Neuronal stem cell (in vitro differentiated cells): ENCODE results near the gene LIX1L.

Source experiments
- DNase-seq: peaks from one replicate; pipeline ENCODE4 v3.0.0-alpha.2; 2013; ENCODE audit warnings: low spot score
- H2AFZ ChIP-seq: one replicate; pipeline ENCODE4 v1.6.1; 2013; ENCODE audit warnings: mild to moderate bottlenecking, low read length, inconsistent platforms
- H2AK5ac ChIP-seq: 2 replicates; pipeline ENCODE4 v1.6.1; 2013; ENCODE audit warnings: low read depth, mild to moderate bottlenecking, inconsistent platforms, low read length, moderate library complexity, mixed read lengths
- H2BK120ac ChIP-seq: 2 replicates; pipeline ENCODE4 v1.6.1; 2013; ENCODE audit warnings: low read depth, mild to moderate bottlenecking, inconsistent platforms, low read length, moderate library complexity, mixed read lengths
- H2BK12ac ChIP-seq: one replicate; pipeline ENCODE4 v1.6.1; 2013; ENCODE audit warnings: low read length, inconsistent platforms
- H2BK15ac ChIP-seq: 2 replicates; pipeline ENCODE4 v1.6.1; 2013; ENCODE audit warnings: mild to moderate bottlenecking, low read length, inconsistent platforms, mixed read lengths
- H2BK5ac ChIP-seq: one replicate; pipeline ENCODE4 v1.6.1; 2013; ENCODE audit warnings: inconsistent platforms, mild to moderate bottlenecking, low read length, moderate library complexity
- H3K14ac ChIP-seq: one replicate; pipeline ENCODE4 v1.6.1; 2013; ENCODE audit warnings: low read length, inconsistent platforms
- H3K18ac ChIP-seq: 2 replicates; pipeline ENCODE4 v1.6.1; 2013; ENCODE audit warnings: low read length, inconsistent platforms
- H3K23ac ChIP-seq: 2 replicates; pipeline ENCODE4 v1.6.1; 2013; ENCODE audit warnings: low read depth, mild to moderate bottlenecking, mixed read lengths, low read length, inconsistent platforms; ENCODE audit not compliant: poor library complexity
- H3K27ac ChIP-seq: replicated peaks from 3 replicates; pipeline ENCODE4 v1.5.1; 2013; ENCODE audit warnings: low read length, inconsistent platforms
- H3K27me3 ChIP-seq, 3 experiments: 2 replicates each; pipeline ENCODE4 v1.6.1; 2013; ENCODE audit warnings: low read length in 3 of 3, mild to moderate bottlenecking in 2 of 3, inconsistent platforms in 1 of 3, low read depth in 1 of 3, mixed read lengths in 1 of 3, moderate library complexity in 1 of 3; ENCODE audit not compliant: control insufficient read depth in 3 of 3, insufficient read depth in 3 of 3
- H3K36me3 ChIP-seq, 2 donors: replicated peaks in 1 of 2; 2 replicates each; pipeline ENCODE4 v1.6.1; 2013; ENCODE audit warnings: low read length in 2 of 2; ENCODE audit not compliant: control insufficient read depth in 2 of 2, insufficient read depth in 2 of 2
- H3K4ac ChIP-seq: 2 replicates; pipeline ENCODE4 v1.6.1; 2013; ENCODE audit warnings: inconsistent platforms, mild to moderate bottlenecking, low read length, moderate library complexity
- H3K4me1 ChIP-seq, 2 donors: 1 replicate in 1 of 2; 2 replicates in 1 of 2; pipeline ENCODE4 v1.6.1; 2013; ENCODE audit warnings: low read length in 2 of 2, low read depth in 1 of 2; ENCODE audit not compliant: control insufficient read depth in 2 of 2, insufficient read depth in 1 of 2
- H3K4me2 ChIP-seq: one replicate; pipeline ENCODE4 v1.6.1; 2013; ENCODE audit warnings: mild to moderate bottlenecking, low read length, inconsistent platforms; ENCODE audit not compliant: insufficient read depth, poor library complexity, severe bottlenecking
- H3K4me3 ChIP-seq, 2 donors: 2 replicates each; pipeline ENCODE4 v1.5.1; 2013; ENCODE audit warnings: low read length in 2 of 2, mild to moderate bottlenecking in 2 of 2, inconsistent platforms in 1 of 2, moderate library complexity in 1 of 2
- H3K79me1 ChIP-seq: one replicate; pipeline ENCODE4 v1.6.1; 2013; ENCODE audit warnings: low read depth, mild to moderate bottlenecking, inconsistent platforms, low read length, moderate library complexity
- H3K9ac ChIP-seq: one replicate; pipeline ENCODE4 v1.6.1; 2013; ENCODE audit warnings: mild to moderate bottlenecking, low read depth, low read length, inconsistent platforms; ENCODE audit not compliant: poor library complexity
- H3K9me3 ChIP-seq, 2 donors: replicated peaks in 1 of 2; 2 replicates each; pipeline versions ENCODE3 to v1.6.1; 2013; ENCODE audit warnings: low read length in 2 of 2, mild to moderate bottlenecking in 2 of 2, inconsistent platforms in 1 of 2, low read depth in 1 of 2, mixed read lengths in 1 of 2, moderate library complexity in 1 of 2; ENCODE audit not compliant: control insufficient read depth in 2 of 2, insufficient read depth in 1 of 2
- H4K8ac ChIP-seq: one replicate; pipeline ENCODE4 v1.6.1; 2013; ENCODE audit warnings: low read depth, mild to moderate bottlenecking, inconsistent platforms, low read length, moderate library complexity
- H4K91ac ChIP-seq: one replicate; pipeline ENCODE4 v1.6.1; 2013; ENCODE audit warnings: low read length, low read depth, mild to moderate bottlenecking, inconsistent platforms; ENCODE audit not compliant: poor library complexity
- WGBS, 2 donors: extraction: QIAGEN DNeasy Blood & Tissue Kit; methylation state at CpG; one replicate each; pipeline ENCODE4 v1.1.7; 2013; ENCODE audit warnings: missing lambda C conversion rate in 2 of 2, mixed read lengths in 1 of 2; ENCODE audit not compliant: insufficient read length in 2 of 2, insufficient replicate concordance in 1 of 2; ENCODE audit errors: extremely low coverage in 2 of 2; 5-methylcytosine and 5-hydroxymethylcytosine counted together

Gene LIX1L

GRCh38 chr1:145963265-145964019, 5.6 kb upstream of the LIX1L start:
- no peak for DNase-seq
- no peak overlapping the region for H2BK5ac ChIP-seq
- peaks cover 6 to 10% of the 10 kb centered on the region in 2 donors for H3K9me3 ChIP-seq
- H2BK120ac ChIP-seq, result no peak overlapping the region
- no peak overlapping the region for H3K23ac ChIP-seq
- peak overlapping the region; percentile 72 for H3K4me2 ChIP-seq
- no peaks in the 10 kb centered on the region for H3K36me3 ChIP-seq
- no peaks in the 10 kb centered on the region for H3K79me1 ChIP-seq
- H4K91ac ChIP-seq, result no peak overlapping the region
- H3K9ac ChIP-seq, result peak overlapping the region; percentile 53
- H3K14ac ChIP-seq, result no peak overlapping the region
- H3K4me1 ChIP-seq, result peaks cover 13 to 41% of the 10 kb centered on the region in 2 donors
- no CpG with 5 or more reads among the region's 5 CpGs for WGBS, 2 donors
- H2AFZ ChIP-seq, result no peak overlapping the region
- H2BK12ac ChIP-seq, result no peak overlapping the region
- no peak overlapping the region for H2AK5ac ChIP-seq
- H3K27ac ChIP-seq, result no peak overlapping the region
- peak overlapping the region; percentile 7 for H2BK15ac ChIP-seq
- H3K4ac ChIP-seq, result no peak overlapping the region
- H3K18ac ChIP-seq, result no peak overlapping the region
- no peak overlapping the region for H4K8ac ChIP-seq
- peak overlapping the region in 1 of 2 donors; percentile 95 for H3K4me3 ChIP-seq
- H3K27me3 ChIP-seq, result peaks cover 0 to 49% (median 18%) of the 10 kb centered on the region in 3 experiments

- peak overlapping the region; percentile 61 for H2AFZ ChIP-seq
- no peak overlapping the region for H2BK5ac ChIP-seq
- H3K9me3 ChIP-seq, result peaks cover 4 to 7% of the 10 kb centered on the region in 2 donors
- no peak overlapping the region for H2AK5ac ChIP-seq
- DNase-seq, result no peak
- WGBS, 2 donors, result no CpG with 5 or more reads among the region's 36 CpGs
- no peak overlapping the region for H2BK120ac ChIP-seq
- H4K8ac ChIP-seq, result no peak overlapping the region
- H3K27me3 ChIP-seq, result peaks cover 0 to 49% (median 18%) of the 10 kb centered on the region in 3 experiments
- H3K9ac ChIP-seq, result peak overlapping the region; percentile 14
- H3K4me2 ChIP-seq, result peak overlapping the region; percentile 97
- H3K36me3 ChIP-seq, result no peaks in the 10 kb centered on the region
- peak overlapping the region; percentile 2 for H3K23ac ChIP-seq
- no peak overlapping the region for H2BK12ac ChIP-seq
- H2BK15ac ChIP-seq, result peak overlapping the region; percentile 7
- H3K4me3 ChIP-seq, result peak overlapping the region; percentile 66 to 78
- no peaks in the 10 kb centered on the region for H3K79me1 ChIP-seq
- no peak overlapping the region for H3K27ac ChIP-seq
- H3K4me1 ChIP-seq, result peaks cover 13 to 44% of the 10 kb centered on the region in 2 donors
- no peak overlapping the region for H3K4ac ChIP-seq
- peak overlapping the region; percentile 1 for H3K18ac ChIP-seq
- H3K14ac ChIP-seq, result no peak overlapping the region
- H4K91ac ChIP-seq, result no peak overlapping the region
These were observed 4.6 kb upstream of the LIX1L start for GRCh38 chr1:145962157-145963102.

DNA sequence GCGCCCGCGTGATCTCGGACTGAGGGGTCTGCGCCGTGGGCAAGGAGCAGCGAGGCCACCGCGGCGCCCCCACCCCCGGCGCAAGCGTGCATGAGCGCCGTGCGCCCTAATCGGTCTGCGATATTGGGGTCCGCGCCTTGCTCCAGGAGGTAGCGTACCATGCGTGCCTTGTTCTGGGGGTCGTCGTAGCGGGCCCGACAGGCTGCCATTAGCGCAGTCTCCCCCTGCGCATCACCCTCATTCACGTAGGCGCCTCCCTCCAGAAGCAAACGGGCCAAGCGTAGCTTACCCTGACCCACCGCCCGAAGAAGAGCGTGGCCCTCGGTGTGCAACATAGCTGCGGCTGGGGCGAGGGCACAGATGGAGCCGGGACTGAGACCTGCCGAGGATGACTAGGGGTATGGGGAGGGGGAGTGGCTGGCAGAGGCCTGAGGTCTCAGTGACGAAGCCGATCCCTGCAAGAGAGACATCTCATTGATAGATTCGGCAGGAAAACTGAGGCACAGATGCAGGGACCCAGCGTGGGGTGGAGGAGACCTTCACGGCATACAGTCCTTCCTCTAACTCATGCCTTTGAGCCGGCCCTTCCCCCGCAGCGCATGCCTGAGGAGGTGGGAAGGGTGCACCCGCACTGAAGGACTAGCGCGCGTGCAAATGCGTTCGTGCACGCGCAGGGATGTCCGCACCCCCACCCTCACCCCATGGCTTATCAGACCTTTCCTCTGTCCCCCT, 3.8 kb upstream of the LIX1L start:
- peaks cover 13 to 44% of the 10 kb centered on the region in 2 donors for H3K4me1 ChIP-seq
- H2BK5ac ChIP-seq, result no peak overlapping the region
- no peak for DNase-seq

More for the DNA sequence above, 3.8 kb upstream of the LIX1L start:
- H3K27ac ChIP-seq, result no peak overlapping the region
- H3K18ac ChIP-seq, result peak overlapping the region; percentile 81
- peak overlapping the region; percentile 64 for H2AK5ac ChIP-seq
- no CpG with 5 or more reads among the region's 57 CpGs for WGBS, 2 donors
- H2BK12ac ChIP-seq, result peak overlapping the region; percentile 14
- H2AFZ ChIP-seq, result no peak overlapping the region
- peak overlapping the region; percentile 35 for H2BK120ac ChIP-seq
- H3K14ac ChIP-seq, result no peak overlapping the region
- no peaks in the 10 kb centered on the region for H3K36me3 ChIP-seq
- peak overlapping the region; percentile 97 for H3K4me2 ChIP-seq
- no peak overlapping the region for H3K4ac ChIP-seq
- H2BK15ac ChIP-seq, result no peak overlapping the region
- peaks cover 0 to 49% (median 18%) of the 10 kb centered on the region in 3 experiments for H3K27me3 ChIP-seq
- no peak overlapping the region for H4K8ac ChIP-seq
- no peaks in the 10 kb centered on the region for H3K79me1 ChIP-seq
- H3K9me3 ChIP-seq, result peaks cover 0 to 4% of the 10 kb centered on the region in 2 donors
- no peak overlapping the region for H4K91ac ChIP-seq
- H3K23ac ChIP-seq, result peak overlapping the region; percentile 69
- H3K9ac ChIP-seq, result peak overlapping the region; percentile 46
- H3K4me3 ChIP-seq, result peak overlapping the region; percentile 66 to 78
